Hematopoietic multipotent progenitor cell (in vitro differentiated cells): ENCODE results near the gene CD19. TPM values are rescaled to one million over a fixed set of nuclear protein-coding genes. Genes with fewer than 3 reads are reported as not detected.
"Not testable (repeated sequence)": the region's sequence is repeated elsewhere in the genome, so short reads cannot be mapped to it uniquely, and the experiment has no call there.

Experiments
- DNase-seq, 3 donors: peaks; one replicate each; pipeline ENCODE4 v3.0.0-alpha.2; 2011 to 2015; ENCODE audit warnings: low read depth in 2 of 3, low spot score in 2 of 3
- total RNA-seq: library from RNA; depleted of rRNA; stranded (reverse); fragments of >200 nt; gene quantifications from one replicate; pipeline ENCODE4 v1.2.3, GENCODE V29; 2012

Gene CD19
- total RNA-seq, 1 donor: 1.6 TPM

GRCh38 chr16:28905800-28906372 is 25.9 kb upstream of the CD19 start:
- no peak for DNase-seq

DNA sequence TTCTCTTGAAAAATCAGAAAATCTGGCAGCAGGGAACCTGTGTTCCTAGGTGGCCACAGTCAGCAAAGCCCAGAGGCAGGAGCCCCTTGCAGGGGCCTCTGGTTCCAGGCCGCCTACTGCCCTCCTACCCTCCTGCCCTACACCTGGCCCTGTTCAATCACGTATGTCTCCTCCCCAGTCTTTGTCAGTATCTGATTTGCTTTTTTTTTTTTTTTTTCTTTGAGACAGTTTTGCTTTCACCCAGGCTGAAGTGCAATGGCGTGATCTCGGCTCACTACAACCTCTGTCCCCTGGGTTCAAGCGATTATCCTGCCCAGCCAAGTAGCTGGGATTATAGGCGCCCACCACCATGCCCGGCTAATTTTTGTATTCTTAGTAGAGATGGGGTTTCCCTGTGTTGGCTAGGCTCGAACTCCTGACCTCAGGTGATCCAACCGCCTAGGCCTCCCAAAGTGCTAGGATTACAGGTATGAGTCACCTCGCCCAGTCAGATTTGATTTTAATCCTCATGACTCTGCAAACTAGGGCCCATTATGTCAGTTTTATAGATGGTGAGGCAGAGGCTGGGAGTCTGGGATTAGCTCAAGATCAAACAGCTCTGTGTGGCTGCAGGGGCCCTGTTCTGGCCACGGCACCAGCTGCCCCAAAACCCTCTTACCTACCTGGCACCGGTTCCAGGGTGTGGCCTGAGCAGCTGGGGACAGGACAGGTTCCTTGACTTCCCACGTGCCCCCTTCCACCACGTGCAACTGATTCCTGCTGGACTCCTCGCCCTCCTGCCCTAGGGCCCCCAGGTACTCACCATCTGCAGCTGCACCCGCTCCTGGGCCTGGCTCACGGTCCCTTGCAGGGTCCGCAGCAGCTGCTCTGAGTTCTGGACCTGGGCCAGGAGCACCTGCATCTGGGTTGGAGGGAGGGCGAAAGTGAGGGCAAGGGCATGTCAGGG is 21.4 kb upstream of the CD19 start:
- no peak for DNase-seq

DNA sequence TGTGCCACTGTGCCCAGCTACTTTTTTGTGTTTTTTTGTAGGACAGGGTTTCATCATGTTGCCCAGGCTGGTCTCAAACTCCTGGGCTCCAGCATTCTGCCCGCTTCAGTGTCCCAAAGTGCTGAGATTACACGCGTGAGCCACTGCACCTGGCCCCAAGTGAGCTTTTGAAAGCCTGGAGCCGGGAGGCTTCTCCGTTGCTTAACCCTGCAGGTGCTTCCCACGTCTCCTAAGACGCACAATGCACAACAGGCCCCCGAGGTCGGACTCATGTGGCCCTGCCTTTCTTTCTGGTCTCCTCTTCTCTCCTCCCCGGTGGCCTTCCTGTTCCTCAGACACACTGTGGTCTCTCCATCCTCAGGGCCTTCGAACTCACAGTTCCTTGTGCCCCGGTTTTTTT is 19.2 kb upstream of the CD19 start:
- no peak for DNase-seq

DNA sequence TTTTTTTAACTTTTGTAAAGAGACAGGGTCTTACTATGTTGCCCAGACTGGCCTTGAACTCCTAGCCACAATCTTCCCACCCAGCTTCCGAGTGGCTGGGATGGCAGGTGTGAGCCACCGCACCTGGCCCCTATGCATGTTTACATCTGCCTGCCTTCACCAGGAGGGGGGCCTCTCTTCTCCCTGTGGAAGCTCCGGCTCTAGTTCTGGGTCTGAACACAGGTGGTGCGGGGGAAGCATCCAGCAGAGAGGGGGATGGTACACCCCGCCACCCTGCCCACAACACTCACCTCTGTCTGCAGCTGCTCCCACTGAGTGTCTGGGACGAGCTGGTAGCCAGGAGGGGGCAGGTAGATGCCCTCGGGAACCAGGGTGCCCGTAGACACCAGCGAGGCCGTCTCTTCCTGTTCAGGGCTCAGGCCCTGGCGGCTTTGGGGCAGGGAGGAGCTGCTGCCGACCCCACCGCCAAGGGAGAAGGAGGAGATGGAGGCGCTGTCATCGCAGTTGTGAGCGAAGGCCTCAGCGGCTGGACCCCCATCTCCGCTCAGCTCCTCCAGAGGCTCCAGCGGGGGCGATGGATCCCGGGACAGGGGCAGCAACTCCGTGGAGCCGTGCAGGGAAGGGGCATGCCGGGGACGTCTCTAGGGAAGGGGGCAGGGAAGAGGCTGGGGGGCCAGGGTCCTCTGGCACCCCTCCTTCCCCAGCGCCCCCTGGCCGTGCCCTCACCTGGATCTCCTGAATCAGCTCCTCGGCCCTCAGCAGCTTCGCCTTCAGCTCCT is 17.6 kb upstream of the CD19 start:
- no peak for DNase-seq

DNA sequence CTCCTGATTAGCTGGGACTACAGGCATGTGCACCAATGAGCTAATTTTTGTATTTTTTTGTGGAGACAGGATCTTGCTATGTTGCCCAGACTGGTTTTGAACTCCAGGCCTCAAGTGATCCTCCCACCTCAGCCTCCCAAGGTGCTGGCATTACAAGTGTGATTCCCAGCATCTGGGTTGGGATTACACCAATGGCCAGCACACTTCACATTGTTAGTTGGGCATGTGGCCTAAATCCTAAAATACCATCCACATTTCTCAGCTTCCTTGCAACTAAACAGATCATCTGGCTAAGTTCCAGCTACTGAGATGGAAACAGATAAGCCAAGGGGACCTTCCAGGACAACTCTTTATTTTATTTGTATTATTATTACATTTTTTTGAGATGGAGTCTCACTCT is 16.6 kb upstream of the CD19 start:
- no peak for DNase-seq

GRCh38 chr16:28917095-28917494 is 14.7 kb upstream of the CD19 start:
- peak in 1 of 3 donors; percentile 16 for DNase-seq

GRCh38 chr16:28918698-28919097 is 13.1 kb upstream of the CD19 start:
- DNase-seq: no peak

DNA sequence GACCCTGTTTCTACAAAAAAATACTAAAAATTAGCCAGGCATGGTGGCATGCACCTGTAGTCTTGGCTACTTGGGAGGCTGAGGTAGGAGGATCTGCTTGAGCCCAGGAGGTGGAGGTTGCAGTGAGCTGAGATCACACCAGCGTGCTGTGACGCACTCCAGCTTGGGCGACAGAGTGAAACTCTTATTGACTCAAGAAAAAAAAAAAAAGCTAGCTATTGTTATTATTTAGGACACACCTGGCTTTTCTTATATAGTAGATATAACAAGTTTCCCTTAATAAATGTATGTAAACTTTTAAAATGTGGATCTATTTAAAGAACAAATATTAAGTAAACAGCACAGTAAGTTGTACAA is 8.6 kb upstream of the CD19 start:
- DNase-seq: no peak

DNA sequence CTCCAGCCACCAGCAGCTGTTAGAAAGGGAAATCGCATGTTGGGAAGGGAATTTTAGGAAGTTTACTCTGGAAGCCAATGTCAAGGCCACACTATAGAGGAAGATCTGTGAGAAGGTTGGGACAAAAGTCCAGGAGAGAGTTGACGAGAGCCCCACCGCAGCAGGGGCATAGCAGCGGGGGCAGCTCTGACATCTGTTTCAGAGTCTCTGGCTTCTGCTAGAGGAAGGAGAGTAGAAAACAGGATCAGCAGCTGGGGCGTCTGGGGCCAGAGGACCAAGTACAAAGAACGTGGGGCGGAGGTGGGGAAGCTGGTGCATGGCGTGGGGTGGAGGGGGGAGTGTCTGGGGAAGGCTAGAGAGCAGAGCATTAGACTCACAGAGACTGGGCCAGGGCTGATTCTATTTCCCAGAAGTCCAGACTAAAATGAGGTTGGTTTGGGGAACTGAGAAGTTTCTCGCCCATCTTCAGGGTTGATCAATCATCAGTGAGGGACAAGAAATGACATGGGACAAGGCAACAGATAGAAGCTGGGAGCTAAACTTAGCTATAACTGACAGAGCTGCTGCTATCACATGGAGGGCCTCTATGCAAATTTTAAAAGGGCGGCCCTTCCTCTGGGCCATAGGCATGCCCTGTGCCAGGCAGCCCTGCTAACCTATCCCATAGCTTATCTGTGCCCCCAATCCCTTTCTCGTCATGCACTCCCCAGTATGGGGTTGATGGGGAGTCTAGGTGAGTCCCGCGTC is 7.9 kb upstream of the CD19 start:
- DNase-seq: no peak

GRCh38 chr16:28924399-28924761 is 7.4 kb upstream of the CD19 start:
- DNase-seq: no peak

- DNase-seq: peak; percentile 89 to 95 (median 92)
Measured at GRCh38 chr16:28924762-28925385, 6.9 kb upstream of the CD19 start, which contains the start of gene RABEP2. Gene RABEP2, minus strand, starts transcription at chr16:28925238. Its CDS starts 75 bp downstream, at chr16:28925163.

DNA sequence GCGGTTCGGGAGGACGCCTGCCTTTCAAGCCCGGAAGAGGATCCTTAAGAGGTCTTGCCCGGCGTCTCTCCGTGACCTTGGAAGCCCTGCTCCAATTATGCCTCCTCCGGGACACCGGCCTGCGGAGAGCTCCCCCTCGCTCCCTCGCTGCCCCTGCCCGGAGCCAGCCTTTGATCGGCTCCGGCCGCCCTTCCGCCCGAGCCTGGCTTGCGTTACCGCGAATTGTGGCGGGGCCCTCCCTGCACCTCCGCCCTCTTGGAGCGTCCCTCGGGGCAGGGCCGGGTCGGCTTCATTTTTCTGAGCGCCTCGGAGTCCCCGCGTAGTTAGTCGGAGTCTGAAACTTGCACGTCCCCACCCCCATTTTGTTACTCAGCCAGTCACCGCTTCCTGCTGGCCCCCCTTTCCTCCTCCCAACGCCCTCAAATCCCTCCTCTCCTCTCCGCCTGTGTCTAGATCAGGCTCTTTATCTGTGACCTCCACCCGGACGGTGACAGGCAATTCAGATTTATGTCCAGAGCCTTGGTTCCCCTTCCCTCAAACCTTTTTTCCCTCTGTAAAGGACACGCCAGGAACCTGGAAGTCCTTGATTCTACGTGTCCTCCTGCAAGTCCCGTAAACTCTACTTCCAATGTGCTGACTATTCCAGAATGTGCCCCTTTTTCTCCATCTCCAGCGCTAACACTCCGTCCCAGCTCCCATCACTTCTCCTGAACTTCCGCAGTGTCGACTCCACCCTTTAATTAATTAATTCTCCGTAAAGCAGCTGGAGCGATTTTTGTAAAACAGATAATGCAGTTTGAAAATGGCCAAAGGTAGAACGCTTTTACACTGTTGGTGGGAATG is 6.2 kb upstream of the CD19 start:
- peak; percentile 61 to 95 (median 91) for DNase-seq

- DNase-seq: not testable (repeated sequence)
Measured at GRCh38 chr16:28926284-28926683, 5.5 kb upstream of the CD19 start.

DNA sequence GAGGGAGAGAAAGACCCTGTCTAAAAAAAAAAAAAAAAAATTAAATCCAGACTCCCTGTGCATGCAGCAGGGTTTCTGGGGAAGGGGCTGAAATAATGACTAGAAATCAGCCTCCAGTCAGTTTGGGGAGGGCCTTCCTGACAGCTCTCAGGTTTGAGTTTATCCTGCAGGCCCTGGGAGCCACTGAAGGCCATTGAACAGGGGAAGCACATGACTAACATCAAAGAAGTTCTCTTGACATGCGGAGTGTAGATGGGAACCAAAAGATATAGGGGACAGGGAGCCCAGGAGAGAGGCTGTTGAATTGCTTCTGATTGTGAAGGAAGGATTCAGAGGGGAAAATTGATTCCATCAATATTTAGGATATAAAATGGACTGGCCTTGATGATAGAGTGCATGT is 4.0 kb upstream of the CD19 start:
- no peak for DNase-seq

DNA sequence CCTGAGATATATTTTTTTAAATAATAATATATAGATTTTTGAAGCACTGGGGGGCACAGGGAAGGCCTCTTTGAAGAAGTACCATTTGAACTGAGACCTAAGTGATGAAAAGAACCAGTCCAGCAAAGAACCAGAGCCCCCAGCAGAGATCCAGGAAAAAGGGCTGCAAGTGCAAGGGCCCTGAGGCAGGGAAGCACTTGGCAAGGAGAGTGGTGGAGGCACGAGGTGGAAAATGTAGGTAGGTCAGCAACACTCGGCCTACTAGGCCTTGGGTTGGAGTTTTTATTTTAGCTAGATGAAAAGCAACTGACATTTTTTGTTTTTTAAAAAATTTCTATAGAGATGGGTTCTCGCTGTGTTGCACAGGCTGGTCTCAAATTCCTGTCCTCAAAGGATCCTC is 1.6 kb upstream of the CD19 start:
- no peak for DNase-seq

DNA sequence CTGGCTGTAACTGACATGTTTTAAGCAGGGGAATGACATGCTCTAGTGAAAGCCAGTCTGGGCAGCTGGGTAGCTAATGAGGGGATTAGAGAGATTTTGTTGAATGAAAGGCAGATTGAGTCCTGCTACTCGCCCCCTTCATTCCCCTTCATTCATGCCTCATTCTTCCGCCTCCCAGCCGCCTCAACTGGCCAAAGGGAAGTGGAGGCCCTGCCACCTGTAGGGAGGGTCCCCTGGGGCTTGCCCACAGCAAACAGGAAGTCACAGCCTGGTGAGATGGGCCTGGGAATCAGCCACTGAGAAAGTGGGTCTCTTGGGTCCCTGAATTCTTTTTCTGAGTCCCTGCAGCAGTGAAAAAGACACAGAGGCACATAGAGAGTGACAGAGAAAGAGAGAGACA is 1.1 kb upstream of the CD19 start:
- peak in 1 of 3 donors; percentile 57 for DNase-seq

DNA sequence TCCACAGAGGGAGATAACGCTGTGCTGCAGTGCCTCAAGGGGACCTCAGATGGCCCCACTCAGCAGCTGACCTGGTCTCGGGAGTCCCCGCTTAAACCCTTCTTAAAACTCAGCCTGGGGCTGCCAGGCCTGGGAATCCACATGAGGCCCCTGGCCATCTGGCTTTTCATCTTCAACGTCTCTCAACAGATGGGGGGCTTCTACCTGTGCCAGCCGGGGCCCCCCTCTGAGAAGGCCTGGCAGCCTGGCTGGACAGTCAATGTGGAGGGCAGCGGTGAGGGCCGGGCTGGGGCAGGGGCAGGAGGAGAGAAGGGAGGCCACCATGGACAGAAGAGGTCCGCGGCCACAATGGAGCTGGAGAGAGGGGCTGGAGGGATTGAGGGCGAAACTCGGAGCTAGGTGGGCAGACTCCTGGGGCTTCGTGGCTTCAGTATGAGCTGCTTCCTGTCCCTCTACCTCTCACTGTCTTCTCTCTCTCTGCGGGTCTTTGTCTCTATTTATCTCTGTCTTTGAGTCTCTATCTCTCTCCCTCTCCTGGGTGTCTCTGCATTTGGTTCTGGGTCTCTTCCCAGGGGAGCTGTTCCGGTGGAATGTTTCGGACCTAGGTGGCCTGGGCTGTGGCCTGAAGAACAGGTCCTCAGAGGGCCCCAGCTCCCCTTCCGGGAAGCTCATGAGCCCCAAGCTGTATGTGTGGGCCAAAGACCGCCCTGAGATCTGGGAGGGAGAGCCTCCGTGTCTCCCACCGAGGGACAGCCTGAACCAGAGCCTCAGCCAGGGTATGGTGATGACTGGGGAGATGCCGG is 769 bp downstream of the CD19 start:
- no peak for DNase-seq

GRCh38 chr16:28933171-28933570 is 1.4 kb downstream of the CD19 start:
- DNase-seq: no peak

DNA sequence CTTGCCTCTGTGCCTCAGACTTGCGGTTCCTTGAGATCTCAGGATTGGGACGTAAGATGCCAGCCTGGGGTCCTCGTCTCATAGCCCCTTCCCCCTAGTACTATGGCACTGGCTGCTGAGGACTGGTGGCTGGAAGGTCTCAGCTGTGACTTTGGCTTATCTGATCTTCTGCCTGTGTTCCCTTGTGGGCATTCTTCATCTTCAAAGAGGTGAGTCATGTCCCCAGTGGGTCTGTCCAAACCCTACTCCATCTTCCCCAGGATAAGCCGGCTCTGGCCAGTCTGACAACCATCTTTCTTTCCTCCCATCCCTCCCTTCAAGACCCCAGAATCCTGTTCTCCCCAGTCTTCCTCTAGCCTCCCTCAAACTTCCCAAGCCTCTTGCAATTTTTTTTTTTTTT is 3.6 kb downstream of the CD19 start:
- DNase-seq: no peak
